ENCODE data around the gene TINCR. TPM values are rescaled to one million over a fixed set of nuclear protein-coding genes. Genes with fewer than 3 reads are reported as not detected.

The TINCR gene
- total and polyA plus RNA-seq, 2 of the 13 experiments (the other 11 are each of a cell fraction or from before 2014, with no cell fraction given), result 0.17 to 0.33 TPM

- 0 out of 2 replicates have a peak, but pooled peaks have one; percentile 48 for TF ChIP-seq ZBTB39 (CRISPR knock-in tag; IDR thresholded peaks at IDR 0.05)
- TF ChIP-seq TBX2 (CRISPR knock-in tag; IDR thresholded peaks at IDR 0.05; ENCODE audit: borderline replicate concordance), result peak; percentile 23; the same call in 1 of the 2 replicates
- peak; percentile 50; the same call in 1 of the 2 replicates for TF ChIP-seq ZNF362 (CRISPR knock-in tag; IDR thresholded peaks at IDR 0.05; ENCODE audit: borderline replicate concordance)
Observed at GRCh38 chr19:5578097-5578846, 10.5 kb upstream of the TINCR start (continued).

GRCh38 chr19:5575590-5575989 lies 7.8 kb upstream of the TINCR start:
- no peak overlapping the region for H3K9ac ChIP-seq (ENCODE audit: insufficient read depth, low read depth, low read length)
- H3K4me3 ChIP-seq (replicated peaks in 1 of 3; ENCODE audit: insufficient read depth in 1 of 3, low read depth in 2 of 3, low read length in 3 of 3), result no peak overlapping the region
- no peaks in the 10 kb centered on the region for H4K20me1 ChIP-seq (ENCODE audit: insufficient read depth, low read length)
- intact Hi-C loops (cut with micrococcal nuclease; ENCODE audit: unreplicated experiment) (no loop called here), in situ Hi-C loops (cut with HindIII; ENCODE audit: extremely low pct_ligation_motif_present, low pct_unique_long_range_greater_than_20kb) (loop anchor here (5.0 kb wide), 1 partner anchor 33 kb away; no protein-coding TSS in a partner anchor)
- H3K4me2 ChIP-seq (ENCODE audit: low read depth, low read length), result no peak overlapping the region
- FAIRE-seq (no peak), ATAC-seq (no peak), DNase-seq (ENCODE audit: low spot score) (no peak)
- 63% methylated on average over 6 of the region's 6 CpGs for WGBS (ENCODE audit: low lambda C conversion rate)
- no peaks in the 10 kb centered on the region for H3K27me3 ChIP-seq (ENCODE audit: control insufficient read depth in 1 of 2, insufficient read depth in 2 of 2, low read length in 2 of 2)
- no peak overlapping the region for H2AFZ ChIP-seq (ENCODE audit: low read length)
- H3K4me1 ChIP-seq (ENCODE audit: insufficient read depth, low read length), result peaks cover 15% of the 10 kb centered on the region
- ChIA-PET POLR2A (no interaction called here), CTCF (ENCODE audit: low intra/inter-chr PET ratio, low total read pairs) (no interaction called here)
- no peak overlapping the region for H3K27ac ChIP-seq (ENCODE audit: extremely low read length, insufficient read depth, low read length)
- no peaks in the 10 kb centered on the region for H3K9me3 ChIP-seq (ENCODE audit: low read length)
- H3K79me2 ChIP-seq (ENCODE audit: insufficient read depth, low read length), result no peaks in the 10 kb centered on the region
- H3K36me3 ChIP-seq (replicated peaks in 1 of 2; ENCODE audit: control insufficient read depth in 1 of 2, insufficient read depth in 2 of 2, low read length in 2 of 2), result no peaks in the 10 kb centered on the region
- BruUV-seq (replicated peaks), result no TSS peak
- TF ChIP-seq ZNF839 (CRISPR knock-in tag; IDR thresholded peaks at IDR 0.05; ENCODE audit: borderline replicate concordance) (no peak), RERE (CRISPR knock-in tag; IDR thresholded peaks at IDR 0.05; ENCODE audit: low read depth) (no peak), ZSCAN30 (CRISPR knock-in tag; IDR thresholded peaks at IDR 0.05) (no peak), ZNF570 (CRISPR knock-in tag; IDR thresholded peaks at IDR 0.05; ENCODE audit: borderline replicate concordance) (no peak), BRF2 (CRISPR knock-in tag; IDR thresholded peaks at IDR 0.05) (no peak), HDAC1 (CRISPR knock-in tag; IDR thresholded peaks at IDR 0.05) (no peak), TSC22D2 (CRISPR knock-in tag; IDR thresholded peaks at IDR 0.05; ENCODE audit: borderline replicate concordance) (no peak), ZNF34 (CRISPR knock-in tag; IDR thresholded peaks at IDR 0.05; ENCODE audit: borderline replicate concordance) (no peak)

Measured in HepG2 (cell line).